Activated naive CD4-positive, alpha-beta T cell treated with anti-CD3 and anti-CD28 coated beads, Interleukin-2, amount 50 U/mL, for 16 hours (primary cell): ENCODE measurements around the gene TSGA10IP.

Experiments used
- DNase-seq: peaks from one replicate; pipeline ENCODE4 v3.0.0-alpha.2; 2020

Gene TSGA10IP

DNA sequence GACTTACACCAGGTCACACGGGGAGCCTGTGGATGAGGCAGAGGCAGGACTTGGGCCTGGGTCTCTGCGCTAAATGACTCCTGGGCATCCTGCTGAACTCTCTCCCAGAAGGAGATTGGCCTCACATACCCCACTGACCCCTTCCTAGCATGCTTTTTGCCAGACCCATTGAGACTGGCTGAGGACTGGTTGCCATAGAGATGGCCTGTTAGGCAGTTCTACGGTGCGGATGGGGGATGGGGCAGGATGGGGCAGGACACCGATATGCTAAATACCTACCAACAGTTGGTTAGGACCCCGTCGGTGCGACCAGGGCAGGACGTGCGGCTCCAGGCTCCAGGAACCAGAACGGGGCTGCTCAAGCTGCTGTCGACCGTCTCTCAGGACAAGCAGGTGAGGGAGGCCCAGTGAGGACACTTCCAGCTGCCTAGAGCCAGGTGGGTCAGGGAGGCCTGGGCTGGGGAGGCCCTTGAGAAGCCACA lies at the start of gene TSGA10IP:
TSGA10IP (plus strand) TSS at position 51 of the 482 bp plus-strand sequence; CDS start at position 247, 196 bp downstream.
- DNase-seq = no peak

DNA sequence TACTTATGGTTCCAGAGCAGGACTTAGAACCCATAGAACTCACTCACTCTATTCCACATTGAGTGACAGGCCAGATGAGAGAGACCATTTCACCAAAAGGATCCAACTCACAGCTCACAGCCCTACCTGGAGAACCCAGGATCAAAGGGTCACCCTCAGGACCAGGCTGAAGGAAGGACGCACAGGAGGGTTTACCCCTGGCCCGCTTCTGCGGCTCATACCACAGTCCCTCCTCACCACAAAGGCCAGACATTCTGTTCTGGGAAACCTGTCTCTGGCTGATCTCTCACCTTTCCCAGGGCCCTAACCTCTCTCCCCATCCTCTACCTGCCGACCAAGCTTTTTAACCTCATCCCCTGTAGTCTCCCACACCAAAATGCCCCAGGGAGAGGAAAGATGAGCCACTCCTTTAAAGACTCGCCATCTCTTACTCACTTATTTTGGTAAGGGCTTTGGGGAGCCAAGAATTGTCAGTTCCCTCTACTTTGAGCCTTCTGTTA lies 49.7 kb upstream of the TSGA10IP start:
- DNase-seq = no peak

DNA sequence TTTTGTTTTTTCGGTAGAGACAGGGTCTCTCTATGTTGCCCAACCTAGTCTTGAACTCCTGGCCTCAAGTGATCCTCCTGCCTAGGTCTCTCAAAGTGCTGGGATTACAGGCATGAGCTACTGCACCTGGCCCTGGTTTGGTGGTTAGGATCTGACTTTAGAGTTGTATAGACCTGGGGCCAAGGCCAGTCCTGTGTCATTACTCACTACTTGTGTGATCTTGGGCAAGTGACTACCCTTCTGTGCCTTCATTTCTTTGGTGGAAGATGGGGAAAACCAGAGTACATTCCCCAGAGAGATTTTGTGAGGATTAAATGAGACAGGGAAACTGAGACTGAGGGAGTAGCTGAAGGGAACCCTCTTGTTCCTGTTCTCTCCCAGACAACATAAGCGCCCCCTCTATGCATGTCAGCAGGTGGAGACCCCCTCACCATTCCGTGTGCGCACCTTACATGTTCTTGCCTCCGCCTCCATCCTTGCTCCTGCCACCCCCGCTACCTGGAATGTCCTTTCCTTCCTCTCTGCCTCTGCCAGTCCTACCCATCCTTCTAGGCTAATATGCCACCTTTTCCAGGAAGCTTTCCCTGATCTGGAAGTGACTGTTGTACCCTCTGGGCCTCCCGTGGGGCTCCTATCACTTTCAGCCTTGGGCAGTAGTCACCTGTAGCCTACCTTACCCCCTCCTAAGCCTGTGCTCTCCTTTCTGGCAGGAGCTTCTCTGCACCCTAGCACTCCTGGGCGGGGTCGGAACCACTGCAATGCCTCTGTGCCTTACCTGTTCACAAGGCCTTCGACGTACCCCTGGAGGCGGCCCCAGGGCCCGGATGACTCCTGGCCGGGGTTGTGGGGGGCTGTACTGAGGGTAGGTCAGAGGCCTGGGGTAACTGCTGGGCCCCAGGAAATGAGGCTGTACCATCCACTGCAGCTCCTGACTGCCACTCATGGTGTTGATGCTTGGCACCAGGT lies 49.0 kb upstream of the TSGA10IP start:
- DNase-seq = no peak

DNA sequence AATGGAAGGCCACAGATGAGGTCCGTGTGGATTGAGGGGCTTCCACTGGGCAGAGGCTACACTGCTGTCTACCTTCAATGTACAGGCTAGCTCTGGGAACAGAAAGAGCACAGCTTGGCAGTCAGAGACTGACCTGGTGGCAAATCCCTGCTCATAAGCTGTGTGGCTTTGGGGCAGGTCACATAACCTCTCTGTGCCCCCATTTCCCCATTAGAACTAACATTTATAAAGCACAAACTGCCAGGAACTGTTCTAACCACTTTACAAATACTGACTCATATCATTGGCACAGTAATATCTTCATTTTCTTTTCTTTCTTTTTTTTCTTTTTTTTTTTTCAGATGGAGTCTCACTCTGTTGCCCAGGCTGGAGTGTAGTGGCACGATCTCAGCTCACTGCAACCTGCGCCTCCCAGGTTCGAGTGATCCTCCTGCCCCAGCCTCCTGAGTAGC lies 48.2 kb upstream of the TSGA10IP start:
- no peak for DNase-seq

DNA sequence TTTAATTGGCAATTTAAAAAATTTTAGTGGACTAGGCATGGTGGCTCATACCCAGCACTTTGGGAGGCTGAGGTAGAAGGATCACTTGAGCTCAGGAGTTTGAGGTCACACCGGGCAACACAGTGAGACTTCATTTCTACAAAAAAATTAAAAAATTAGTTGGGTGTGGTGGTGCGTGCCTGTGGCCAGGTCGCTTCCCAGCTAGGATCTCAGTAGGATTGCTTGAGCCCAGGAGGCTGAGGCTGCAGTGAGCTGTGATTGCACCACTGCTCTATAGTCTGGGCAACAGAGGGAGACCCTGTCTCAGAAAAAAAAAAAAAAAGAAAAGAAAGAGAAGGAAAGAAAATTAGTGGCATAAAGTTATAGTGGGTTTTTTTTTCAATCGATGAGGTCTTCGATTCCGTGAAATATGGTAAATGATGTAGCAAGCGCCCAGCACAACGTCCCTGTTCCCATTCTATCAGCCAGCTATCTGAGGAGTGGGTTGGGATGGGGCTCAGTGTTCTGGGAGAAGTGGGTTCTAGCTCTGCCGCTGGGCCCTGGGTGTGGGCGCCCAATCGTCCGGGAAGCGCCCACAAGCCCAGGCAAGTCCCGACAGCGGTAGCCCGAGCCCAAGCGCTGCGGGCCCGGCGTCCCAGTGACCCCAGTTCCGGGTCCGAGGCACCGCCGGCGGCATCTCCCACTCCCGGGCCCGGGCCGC lies 46.5 kb upstream of the TSGA10IP start:
- no peak for DNase-seq

DNA sequence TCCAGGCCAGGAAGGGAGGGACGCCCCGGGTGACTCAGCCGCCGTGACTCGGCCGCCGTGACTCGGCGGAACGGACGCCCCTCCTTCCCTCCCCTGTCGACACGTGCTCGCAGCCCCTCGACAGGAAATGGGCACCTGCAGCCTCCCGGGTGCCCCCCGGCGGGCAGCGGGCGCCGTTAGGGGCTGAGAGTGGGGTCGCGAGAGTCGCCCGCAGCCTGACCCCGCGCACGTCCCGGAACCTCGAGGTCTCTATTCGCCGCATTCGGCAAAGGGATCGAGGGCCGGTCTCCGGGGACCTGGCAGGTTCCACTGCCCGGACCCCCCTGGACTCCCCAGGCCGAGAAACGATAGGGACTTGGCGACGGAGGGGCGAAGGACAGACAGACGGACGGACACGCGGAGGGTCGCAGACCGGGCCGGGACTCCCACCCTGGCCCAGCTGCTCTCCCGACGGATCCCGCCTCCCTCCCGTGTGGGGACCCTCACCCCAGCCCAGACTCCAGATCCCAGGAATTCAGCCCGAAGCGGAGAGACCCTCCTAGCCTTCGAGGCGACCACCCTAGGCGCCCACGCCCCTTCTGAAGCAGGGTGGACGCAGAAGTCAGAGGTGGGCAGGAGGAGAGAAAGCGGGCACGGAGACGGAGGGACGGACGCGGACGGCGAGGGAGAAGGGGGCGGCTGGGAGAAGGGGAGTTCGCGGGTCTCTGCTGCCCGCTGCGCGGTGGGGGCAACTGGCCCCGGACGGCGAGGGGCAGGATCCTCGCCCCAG lies 45.7 kb upstream of the TSGA10IP start:
- peak; percentile 81 for DNase-seq

DNA sequence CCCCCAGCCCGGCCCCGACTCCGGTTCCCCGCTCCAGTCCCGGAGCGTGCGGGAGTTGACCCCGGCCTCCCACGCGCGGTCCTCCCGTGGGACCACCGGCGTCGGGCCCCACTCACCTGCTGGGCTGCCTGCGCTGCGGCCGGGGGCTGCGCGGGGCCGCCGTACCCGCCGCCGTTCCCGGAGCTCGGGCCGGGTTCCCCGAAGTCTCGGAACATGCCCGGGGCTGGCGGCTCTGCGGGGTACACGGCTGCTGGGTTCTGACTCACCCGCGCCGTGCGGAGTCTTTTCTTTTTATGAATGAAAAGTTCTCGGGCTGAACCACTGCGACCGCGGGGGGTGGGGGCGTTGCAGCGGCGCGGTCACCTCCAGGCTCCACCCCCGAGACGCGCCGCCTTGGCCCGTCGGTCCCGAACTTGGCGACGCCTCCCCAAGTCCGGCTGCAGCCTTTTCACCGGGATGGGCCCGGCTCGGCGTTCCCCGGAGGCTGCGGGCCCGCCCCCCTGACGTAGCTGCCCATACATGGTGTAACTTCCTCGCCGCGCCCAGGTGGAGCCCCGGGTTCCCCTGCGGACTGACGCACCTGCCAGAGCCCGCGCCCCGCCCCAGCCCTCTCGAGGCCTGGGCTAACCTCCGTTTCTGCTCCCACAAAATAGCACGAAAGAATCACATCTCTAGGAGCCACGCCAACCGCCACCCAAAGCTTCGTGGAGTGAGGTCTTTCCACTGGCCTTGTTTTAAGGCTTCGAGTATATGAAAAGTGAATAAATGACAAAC lies 45.0 kb upstream of the TSGA10IP start, which contains the start of gene FOSL1:
FOSL1 (minus strand) TSS at position 264 of the 774 bp plus-strand sequence; CDS start at position 215, 49 bp downstream.
- peak; percentile 95 for DNase-seq

DNA sequence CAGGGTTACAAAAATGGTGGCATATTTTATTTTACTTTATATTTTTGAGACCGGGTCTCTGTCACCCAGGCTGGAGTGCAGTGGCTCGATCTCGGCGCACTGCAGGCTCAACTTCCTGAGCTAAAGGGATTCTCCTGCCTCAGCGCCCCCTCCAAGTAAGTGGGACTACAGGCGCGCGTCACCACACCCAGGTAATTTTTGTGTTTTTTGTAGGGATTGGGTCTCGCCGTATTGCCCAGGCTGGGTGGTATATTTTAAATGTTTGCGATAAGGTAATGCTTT lies 44.4 kb upstream of the TSGA10IP start:
- DNase-seq = no peak

DNA sequence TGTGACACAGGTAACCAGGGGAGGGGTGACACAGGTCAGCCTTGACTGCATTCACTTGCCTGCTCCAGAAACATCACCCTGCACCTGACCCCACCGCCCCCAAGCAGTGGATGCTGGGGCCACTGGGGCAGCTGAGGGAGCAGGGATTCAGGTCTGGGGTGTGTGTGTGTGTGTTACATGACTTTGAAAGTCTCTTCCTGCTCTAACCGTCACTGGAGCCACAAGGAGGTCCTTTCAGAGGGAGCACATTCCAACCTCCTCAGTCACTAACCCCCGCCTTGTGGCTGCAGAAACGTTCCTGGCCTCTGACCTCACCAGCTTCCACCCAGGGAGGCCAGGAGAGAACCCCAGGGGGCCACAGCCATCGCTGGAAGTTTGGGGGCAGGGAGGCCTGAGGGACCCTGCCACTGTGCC lies 42.2 kb upstream of the TSGA10IP start:
- no peak for DNase-seq

DNA sequence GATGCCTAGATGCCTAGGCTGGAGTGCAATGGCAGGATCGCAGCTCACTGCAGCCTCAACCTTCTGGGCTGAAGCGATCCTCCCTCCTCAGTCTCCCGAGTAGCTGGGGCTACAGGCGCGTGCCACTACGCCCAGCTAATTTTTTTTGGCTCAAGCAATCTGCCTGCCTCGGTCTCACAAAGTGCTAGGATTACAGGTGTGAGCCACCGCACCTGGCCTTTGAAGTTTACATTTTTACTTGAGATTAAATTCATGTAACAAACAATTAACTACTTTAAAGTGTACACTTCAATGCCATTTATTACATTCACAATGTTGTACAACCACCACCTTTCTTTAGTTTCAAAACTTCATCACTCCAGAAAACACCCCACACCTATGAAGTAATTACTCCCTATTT lies 41.6 kb upstream of the TSGA10IP start:
- no peak for DNase-seq

DNA sequence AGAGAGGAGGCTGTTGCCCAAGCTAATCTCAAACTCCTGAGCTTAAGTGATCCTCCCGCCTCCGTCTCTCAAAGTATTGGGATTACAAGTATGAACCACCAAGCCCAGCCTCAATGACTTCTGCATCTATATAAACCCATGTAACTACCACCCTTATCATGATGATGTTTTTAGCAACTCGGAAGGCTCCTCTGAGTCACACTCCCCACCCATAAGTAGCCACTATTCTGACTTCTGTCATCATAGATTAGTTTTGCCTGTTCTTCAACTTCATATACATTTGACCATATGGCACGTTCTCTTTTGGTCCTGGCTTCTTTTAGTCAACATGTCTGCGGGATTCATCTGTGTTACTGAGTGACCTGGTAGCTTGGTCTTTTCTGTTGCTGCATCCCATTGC lies 38.7 kb upstream of the TSGA10IP start:
- DNase-seq = no peak

DNA sequence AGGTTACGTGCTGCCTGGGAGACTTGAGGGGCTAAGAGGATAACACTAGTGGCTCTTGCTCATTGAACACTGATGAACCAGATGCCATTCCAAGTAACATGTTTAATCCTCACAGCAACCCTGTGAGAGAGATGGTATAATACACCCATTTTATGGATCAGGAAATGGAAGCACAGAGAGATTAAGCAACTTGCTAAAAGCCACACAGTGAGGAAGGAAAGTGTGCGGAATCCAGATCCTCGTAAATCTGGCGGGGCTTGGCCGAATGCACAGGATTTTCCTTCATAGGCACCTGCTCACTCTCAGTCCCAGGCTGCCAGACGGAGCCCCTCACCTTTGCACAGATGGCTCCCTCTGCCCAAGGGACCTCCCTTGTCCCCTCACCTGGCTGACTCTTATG lies 37.4 kb upstream of the TSGA10IP start:
- DNase-seq = no peak

DNA sequence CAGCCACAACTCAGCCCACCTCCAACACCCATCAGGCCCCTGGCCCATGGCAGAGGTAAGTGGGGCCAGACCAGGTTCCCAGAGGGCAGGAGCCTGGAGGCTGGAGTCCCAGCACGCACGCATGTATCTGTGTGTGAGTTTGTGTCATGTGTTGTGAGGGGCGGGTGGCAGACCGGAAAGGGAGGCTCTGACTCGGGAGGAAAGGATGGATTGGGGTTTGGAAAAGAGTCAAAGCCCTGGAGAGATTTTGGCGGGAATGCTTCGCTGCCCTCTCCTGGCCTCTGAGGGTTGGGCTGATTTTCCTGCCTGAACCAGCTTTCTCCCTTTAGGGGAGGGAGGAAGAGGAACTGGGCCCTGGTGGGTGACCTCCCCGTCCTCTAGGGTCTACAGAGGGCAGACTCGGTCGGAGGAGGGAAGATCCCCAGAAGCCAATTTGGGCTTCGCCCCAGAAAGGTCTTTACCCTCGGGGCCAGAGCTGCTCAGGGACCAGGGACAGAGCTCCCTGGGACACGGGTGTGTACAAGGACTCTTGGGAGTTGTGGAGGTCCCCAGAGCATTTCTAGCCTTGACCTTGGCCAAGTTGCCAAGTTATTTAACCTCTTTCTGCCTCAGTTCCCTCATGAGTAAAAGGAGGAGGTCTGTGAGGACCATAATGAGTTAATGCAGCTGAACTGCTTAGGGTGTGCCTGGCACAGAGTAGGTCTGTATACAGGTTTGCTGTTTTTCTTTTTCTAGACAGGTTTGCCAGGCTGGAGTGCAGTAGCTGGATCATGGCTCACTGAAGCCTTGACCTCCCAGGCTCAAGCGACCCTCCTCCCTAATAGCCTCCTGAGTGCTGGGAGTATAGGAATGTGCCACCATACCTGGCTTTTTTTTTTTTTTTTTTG lies 33.4 kb upstream of the TSGA10IP start:
- no peak for DNase-seq

DNA sequence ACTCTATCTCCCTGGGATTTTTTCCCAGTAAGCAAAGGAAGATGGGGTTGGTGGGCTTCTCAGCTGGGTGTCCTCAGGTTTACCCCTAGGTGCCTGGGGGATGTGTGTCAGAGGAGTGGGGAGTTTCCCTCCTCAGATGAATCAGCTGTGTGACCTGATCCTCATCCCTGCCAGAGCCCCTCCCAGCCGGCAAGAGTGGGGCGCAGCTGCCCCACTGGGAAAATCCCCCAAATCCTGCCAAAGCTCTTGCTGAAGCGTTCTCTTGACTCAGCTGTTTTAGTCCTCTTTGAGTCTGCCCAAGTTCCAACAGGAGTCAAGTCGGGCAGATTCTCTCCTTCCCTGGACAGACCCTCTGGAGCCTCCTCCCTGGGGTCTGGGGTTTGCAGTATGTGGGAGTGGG lies 32.4 kb upstream of the TSGA10IP start:
- DNase-seq = no peak

DNA sequence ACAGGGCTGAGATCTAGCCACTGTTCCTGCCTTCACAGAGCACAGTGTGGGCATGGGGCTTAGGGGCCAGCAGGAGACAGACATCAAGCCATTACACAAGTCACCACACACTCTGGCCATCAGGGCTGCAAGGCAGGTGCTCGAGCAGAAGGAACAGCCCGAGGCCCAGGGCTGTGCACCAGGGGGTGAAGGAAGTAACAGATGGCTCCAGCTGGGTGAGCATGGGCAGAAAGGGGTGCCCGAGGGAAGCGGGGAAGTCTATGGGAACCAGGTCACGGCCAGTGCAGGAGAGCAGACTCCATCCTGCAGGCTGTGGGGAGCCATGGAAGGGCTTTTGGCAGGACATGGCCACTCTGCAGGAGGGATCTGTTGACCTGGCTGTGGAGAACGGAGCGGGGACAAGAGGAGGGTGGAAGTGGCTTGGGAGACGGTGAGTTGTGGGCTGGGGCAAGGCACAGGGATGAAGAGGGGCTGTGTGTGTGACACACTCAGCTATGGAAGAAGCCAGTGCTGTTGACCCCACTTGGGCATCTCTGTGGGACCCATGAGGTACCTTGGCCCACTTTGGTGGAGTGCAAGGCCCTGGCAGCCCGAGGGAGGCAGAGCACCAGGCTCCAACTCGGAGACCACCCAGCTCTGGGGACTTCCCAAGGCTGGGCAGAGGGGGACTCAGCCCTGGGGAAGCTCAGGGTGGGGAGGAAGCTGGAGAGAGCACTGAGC lies 30.0 kb upstream of the TSGA10IP start:
- no peak for DNase-seq

DNA sequence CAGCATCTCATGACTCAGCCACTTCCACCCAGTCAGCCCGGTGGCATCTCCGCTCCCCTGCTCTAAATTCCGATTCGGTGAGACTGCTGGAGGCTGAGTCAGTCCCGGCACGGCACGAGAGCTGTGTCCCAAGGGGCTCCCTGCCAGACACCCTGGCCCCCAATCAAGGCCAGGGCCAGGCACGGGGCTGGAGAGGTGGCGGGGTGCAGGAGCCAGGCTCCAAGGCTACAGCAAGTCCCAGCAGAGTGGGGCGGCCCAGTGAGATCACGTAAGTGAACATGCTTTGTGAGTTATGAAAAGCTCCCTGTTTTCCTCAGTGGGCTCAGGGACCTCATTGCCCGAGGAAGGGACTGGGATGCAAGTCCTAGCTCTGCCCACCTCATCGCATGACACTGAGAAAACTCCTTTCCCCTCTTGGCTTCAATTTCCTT lies 29.4 kb upstream of the TSGA10IP start:
- no peak for DNase-seq

DNA sequence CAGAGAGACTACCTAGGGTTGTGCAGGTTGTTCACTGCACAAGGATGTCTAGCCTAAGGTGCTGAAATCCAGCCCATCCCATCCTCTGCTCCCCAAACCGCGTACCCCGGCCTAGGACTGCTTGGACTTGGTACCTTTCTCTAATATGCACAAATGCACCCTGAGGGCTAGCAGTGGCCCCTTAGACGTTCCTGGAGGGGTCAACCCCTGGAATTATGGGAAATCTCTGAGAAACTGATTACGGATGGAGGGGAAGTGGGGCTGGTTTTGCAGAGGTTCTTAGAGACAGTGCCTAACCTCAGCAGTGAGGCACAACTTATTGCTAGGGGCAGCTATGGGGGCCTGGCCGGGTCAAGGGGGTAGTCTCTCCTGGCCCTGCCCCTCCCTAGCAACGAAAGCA lies 28.9 kb upstream of the TSGA10IP start:
- DNase-seq = no peak

DNA sequence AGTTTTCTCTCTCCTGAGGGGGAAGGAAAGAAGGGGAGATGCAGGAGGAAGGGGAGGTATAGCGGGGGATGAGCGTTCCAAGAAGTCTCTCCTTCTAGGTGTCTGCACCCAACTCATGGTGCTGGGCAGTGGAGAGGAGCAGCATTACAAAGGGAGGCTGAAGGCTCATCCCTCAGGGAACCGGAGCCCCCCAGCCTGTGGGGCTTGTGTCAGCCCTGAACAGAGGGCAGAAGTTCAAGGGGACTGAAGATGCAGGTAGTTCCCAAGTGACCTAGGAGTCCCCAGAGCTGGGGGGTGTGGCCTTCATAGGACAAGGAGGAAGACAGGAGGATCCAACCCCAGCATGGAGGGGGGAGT lies 28.2 kb upstream of the TSGA10IP start:
- no peak for DNase-seq

DNA sequence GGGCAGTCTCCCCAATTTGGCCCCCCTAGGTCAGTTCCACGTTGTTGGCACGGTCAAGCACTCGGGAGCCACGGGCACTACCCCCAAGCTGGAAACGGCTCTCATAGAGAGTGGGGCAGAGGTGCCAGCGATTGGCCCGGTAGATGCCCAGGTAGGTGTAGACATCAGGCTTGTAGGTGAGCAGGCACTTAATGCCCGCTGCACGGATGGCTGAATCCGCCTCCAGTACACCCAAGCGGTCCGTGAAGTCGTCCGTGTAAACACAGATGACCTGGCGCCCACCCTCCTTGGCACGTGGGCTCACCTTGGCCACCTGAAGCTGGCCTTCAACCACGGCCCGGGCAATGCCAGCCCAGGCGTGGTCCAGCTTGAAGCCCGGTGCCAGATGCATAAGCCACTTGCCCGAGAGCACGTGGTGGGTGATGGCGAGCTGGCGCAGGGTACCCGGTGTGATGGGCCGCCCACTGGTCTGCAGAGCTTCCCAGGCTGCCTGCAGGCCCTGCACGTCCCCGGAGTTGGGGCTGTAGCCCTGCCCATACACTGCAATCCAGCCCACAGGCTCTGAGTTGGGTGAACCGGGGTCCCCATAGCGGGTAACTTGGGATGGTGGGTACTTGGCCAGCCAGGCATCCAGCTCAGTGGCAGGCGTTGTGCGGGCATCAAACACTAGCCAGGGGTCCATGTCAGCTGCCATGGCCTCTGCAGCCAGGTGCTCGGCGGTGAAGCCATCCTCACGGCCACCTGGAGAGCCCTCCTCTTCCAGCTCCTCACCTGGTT lies 27.7 kb upstream of the TSGA10IP start:
- DNase-seq = no peak
